ENCODE data around the gene GLP2R.

DNA sequence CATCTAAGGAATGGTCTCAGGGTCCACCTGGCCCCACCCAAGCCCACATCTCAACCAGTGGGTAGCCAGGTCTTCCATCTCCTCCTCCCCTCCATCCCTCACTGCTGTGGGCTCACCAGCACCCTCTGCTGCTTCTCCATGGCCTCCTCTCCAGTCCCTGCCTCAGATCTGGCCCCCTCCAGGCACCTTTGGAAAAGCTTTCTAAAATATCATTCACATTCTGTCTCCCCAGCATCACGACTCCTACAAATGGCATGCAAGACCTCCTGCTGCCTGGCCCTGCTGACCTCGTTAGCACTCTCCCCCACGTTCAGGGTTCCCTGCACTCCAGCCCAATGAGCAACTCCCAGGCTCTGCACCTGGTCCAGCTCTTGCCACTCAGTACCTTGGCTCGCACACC is 13.7 kb downstream of the GLP2R start:
- TF ChIP-seq, protein P1, sequence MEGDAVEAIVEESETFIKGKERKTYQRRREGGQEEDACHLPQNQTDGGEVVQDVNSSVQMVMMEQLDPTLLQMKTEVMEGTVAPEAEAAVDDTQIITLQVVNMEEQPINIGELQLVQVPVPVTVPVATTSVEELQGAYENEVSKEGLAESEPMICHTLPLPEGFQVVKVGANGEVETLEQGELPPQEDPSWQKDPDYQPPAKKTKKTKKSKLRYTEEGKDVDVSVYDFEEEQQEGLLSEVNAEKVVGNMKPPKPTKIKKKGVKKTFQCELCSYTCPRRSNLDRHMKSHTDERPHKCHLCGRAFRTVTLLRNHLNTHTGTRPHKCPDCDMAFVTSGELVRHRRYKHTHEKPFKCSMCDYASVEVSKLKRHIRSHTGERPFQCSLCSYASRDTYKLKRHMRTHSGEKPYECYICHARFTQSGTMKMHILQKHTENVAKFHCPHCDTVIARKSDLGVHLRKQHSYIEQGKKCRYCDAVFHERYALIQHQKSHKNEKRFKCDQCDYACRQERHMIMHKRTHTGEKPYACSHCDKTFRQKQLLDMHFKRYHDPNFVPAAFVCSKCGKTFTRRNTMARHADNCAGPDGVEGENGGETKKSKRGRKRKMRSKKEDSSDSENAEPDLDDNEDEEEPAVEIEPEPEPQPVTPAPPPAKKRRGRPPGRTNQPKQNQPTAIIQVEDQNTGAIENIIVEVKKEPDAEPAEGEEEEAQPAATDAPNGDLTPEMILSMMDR (IDR thresholded peaks at IDR 0.05): no peak
- no peak for TF ChIP-seq POLR2A (IDR thresholded peaks at IDR 0.05)
